ENCODE measurements around the gene SV2A.
"Not testable (repeated sequence)": the region's sequence is repeated elsewhere in the genome, so short reads cannot be mapped to it uniquely, and the experiment has no call there.

The SV2A gene

GRCh38 chr1:149963358-149963757 is 45.7 kb upstream of the SV2A start:
- Histone ChIP-seq H2BK5ac (ENCODE audit: low read depth, low read length, poor library complexity) (no peak overlapping the region), H3K18ac (ENCODE audit: low read length) (no peak overlapping the region), H4K91ac (ENCODE audit: low read depth, low read length) (no peak overlapping the region), H2AFZ (ENCODE audit: insufficient read depth, low read length, poor library complexity) (no peak overlapping the region), H3K14ac (ENCODE audit: low read length) (no peak overlapping the region), H3K4ac (ENCODE audit: low read depth, low read length) (no peak overlapping the region), H4K12ac (ENCODE audit: low read depth, low read length) (no peak overlapping the region), H2BK120ac (ENCODE audit: insufficient read depth, low read length, poor library complexity) (no peak overlapping the region), H3K23ac (ENCODE audit: low read length) (no peak overlapping the region), H3K4me1 (ENCODE audit: control insufficient read depth in 1 of 2, insufficient read depth in 2 of 2, low read length in 2 of 2) (no peaks in the 10 kb centered on the region), H3K79me2 (ENCODE audit: control insufficient read depth, insufficient read depth, low read length, poor library complexity) (no peaks in the 10 kb centered on the region), H3K79me1 (ENCODE audit: low read length) (no peaks in the 10 kb centered on the region), H3K27me3 (ENCODE audit: insufficient read depth, low read length) (no peaks in the 10 kb centered on the region), H2AK5ac (ENCODE audit: low read length) (no peak overlapping the region), H3K9ac (ENCODE audit: low read length) (no peak overlapping the region), H3K4me3 (ENCODE audit: low read depth, low read length) (no peak overlapping the region), H3K36me3 (ENCODE audit: control insufficient read depth in 1 of 2, insufficient read depth in 2 of 2, low read length in 2 of 2) (peaks cover 35 to 38% of the 10 kb centered on the region in 2 experiments), H3K4me2 (ENCODE audit: low read length) (no peak overlapping the region), H3K27ac (ENCODE audit: low read depth, low read length) (no peak overlapping the region), H3K9me3 (ENCODE audit: insufficient read depth, low read depth, low read length) (no peaks in the 10 kb centered on the region), H4K8ac (ENCODE audit: low read depth, low read length) (no peak overlapping the region), H2BK12ac (ENCODE audit: low read length) (no peak overlapping the region)
- peak in 1 of 2 donors; percentile 76 for DNase-seq
- WGBS (ENCODE audit: extremely low coverage, insufficient coverage, insufficient read length): no CpG with 5 or more reads among the region's 3 CpGs

GRCh38 chr1:149962736-149963135 is 45.1 kb upstream of the SV2A start:
- no peak overlapping the region for H3K27ac ChIP-seq (ENCODE audit: low read depth, low read length)
- no peak overlapping the region for H3K4me3 ChIP-seq (ENCODE audit: low read depth, low read length)
- H2AK5ac ChIP-seq (ENCODE audit: low read length): no peak overlapping the region
- H4K8ac ChIP-seq (ENCODE audit: low read depth, low read length): no peak overlapping the region
- no peak overlapping the region for H4K91ac ChIP-seq (ENCODE audit: low read depth, low read length)
- no CpG with 5 or more reads among the region's 2 CpGs for WGBS (ENCODE audit: extremely low coverage, insufficient coverage, insufficient read length)
- H3K23ac ChIP-seq (ENCODE audit: low read length): no peak overlapping the region
- H3K27me3 ChIP-seq (ENCODE audit: insufficient read depth, low read length): no peaks in the 10 kb centered on the region
- H3K4ac ChIP-seq (ENCODE audit: low read depth, low read length): no peak overlapping the region
- no peak overlapping the region for H3K9ac ChIP-seq (ENCODE audit: low read length)
- H4K12ac ChIP-seq (ENCODE audit: low read depth, low read length): no peak overlapping the region
- H3K36me3 ChIP-seq (ENCODE audit: control insufficient read depth in 1 of 2, insufficient read depth in 2 of 2, low read length in 2 of 2): peaks cover 39 to 43% of the 10 kb centered on the region in 2 experiments
- peaks cover 3% of the 10 kb centered on the region for H3K9me3 ChIP-seq (ENCODE audit: insufficient read depth, low read depth, low read length)
- no peak overlapping the region for H2BK12ac ChIP-seq (ENCODE audit: low read length)
- no peak overlapping the region for H3K18ac ChIP-seq (ENCODE audit: low read length)
- no peaks in the 10 kb centered on the region for H3K79me1 ChIP-seq (ENCODE audit: low read length)
- no peak overlapping the region for H3K14ac ChIP-seq (ENCODE audit: low read length)
- H2AFZ ChIP-seq (ENCODE audit: insufficient read depth, low read length, poor library complexity): no peak overlapping the region
- no peaks in the 10 kb centered on the region for H3K79me2 ChIP-seq (ENCODE audit: control insufficient read depth, insufficient read depth, low read length, poor library complexity)
- H2BK120ac ChIP-seq (ENCODE audit: insufficient read depth, low read length, poor library complexity): no peak overlapping the region
- no peaks in the 10 kb centered on the region for H3K4me1 ChIP-seq (ENCODE audit: control insufficient read depth in 1 of 2, insufficient read depth in 2 of 2, low read length in 2 of 2)
- no peak overlapping the region for H3K4me2 ChIP-seq (ENCODE audit: low read length)
- DNase-seq: no peak
- no peak overlapping the region for H2BK5ac ChIP-seq (ENCODE audit: low read depth, low read length, poor library complexity)

- Histone ChIP-seq H3K79me2 (ENCODE audit: control insufficient read depth, insufficient read depth, low read length, poor library complexity) (no peaks in the 10 kb centered on the region), H3K23ac (ENCODE audit: low read length) (no peak overlapping the region), H2BK12ac (ENCODE audit: low read length) (no peak overlapping the region), H3K27me3 (ENCODE audit: insufficient read depth, low read length) (no peaks in the 10 kb centered on the region), H2AFZ (ENCODE audit: insufficient read depth, low read length, poor library complexity) (no peak overlapping the region), H3K14ac (ENCODE audit: low read length) (no peak overlapping the region), H4K91ac (ENCODE audit: low read depth, low read length) (no peak overlapping the region), H4K12ac (ENCODE audit: low read depth, low read length) (no peak overlapping the region), H2BK120ac (ENCODE audit: insufficient read depth, low read length, poor library complexity) (no peak overlapping the region), H3K4me2 (ENCODE audit: low read length) (no peak overlapping the region), H3K9ac (ENCODE audit: low read length) (no peak overlapping the region), H3K4me1 (ENCODE audit: control insufficient read depth in 1 of 2, insufficient read depth in 2 of 2, low read length in 2 of 2) (no peaks in the 10 kb centered on the region), H2AK5ac (ENCODE audit: low read length) (no peak overlapping the region), H3K4me3 (ENCODE audit: low read depth, low read length) (no peak overlapping the region), H3K36me3 (ENCODE audit: control insufficient read depth in 1 of 2, insufficient read depth in 2 of 2, low read length in 2 of 2) (peaks cover 43 to 44% of the 10 kb centered on the region in 2 experiments), H3K27ac (ENCODE audit: low read depth, low read length) (no peak overlapping the region), H3K4ac (ENCODE audit: low read depth, low read length) (no peak overlapping the region), H3K18ac (ENCODE audit: low read length) (no peak overlapping the region), H3K9me3 (ENCODE audit: insufficient read depth, low read depth, low read length) (peaks cover 5% of the 10 kb centered on the region), H3K79me1 (ENCODE audit: low read length) (no peaks in the 10 kb centered on the region), H2BK5ac (ENCODE audit: low read depth, low read length, poor library complexity) (no peak overlapping the region), H4K8ac (ENCODE audit: low read depth, low read length) (no peak overlapping the region)
- peak; percentile 55 to 88 for DNase-seq
- WGBS (ENCODE audit: extremely low coverage, insufficient coverage, insufficient read length): no CpG with 5 or more reads among the region's 3 CpGs
Observed at GRCh38 chr1:149962039-149962647, 44.5 kb upstream of the SV2A start.

- not testable (repeated sequence) for H3K14ac ChIP-seq (ENCODE audit: low read length); H2BK12ac ChIP-seq (ENCODE audit: low read length); H3K18ac ChIP-seq (ENCODE audit: low read length); H3K27ac ChIP-seq (ENCODE audit: low read depth, low read length); H4K12ac ChIP-seq (ENCODE audit: low read depth, low read length); H2BK120ac ChIP-seq (ENCODE audit: insufficient read depth, low read length, poor library complexity); H3K79me2 ChIP-seq (ENCODE audit: control insufficient read depth, insufficient read depth, low read length, poor library complexity); H4K8ac ChIP-seq (ENCODE audit: low read depth, low read length); H3K4ac ChIP-seq (ENCODE audit: low read depth, low read length); H4K91ac ChIP-seq (ENCODE audit: low read depth, low read length); H3K23ac ChIP-seq (ENCODE audit: low read length); H3K9me3 ChIP-seq (ENCODE audit: insufficient read depth, low read depth, low read length); H3K27me3 ChIP-seq (ENCODE audit: insufficient read depth, low read length); H3K9ac ChIP-seq (ENCODE audit: low read length); H2AFZ ChIP-seq (ENCODE audit: insufficient read depth, low read length, poor library complexity); DNase-seq; H3K79me1 ChIP-seq (ENCODE audit: low read length); H2BK5ac ChIP-seq (ENCODE audit: low read depth, low read length, poor library complexity); H3K4me1 ChIP-seq (ENCODE audit: control insufficient read depth in 1 of 2, insufficient read depth in 2 of 2, low read length in 2 of 2); H2AK5ac ChIP-seq (ENCODE audit: low read length); H3K4me2 ChIP-seq (ENCODE audit: low read length); H3K4me3 ChIP-seq (ENCODE audit: low read depth, low read length)
- H3K36me3 ChIP-seq (ENCODE audit: control insufficient read depth in 1 of 2, insufficient read depth in 2 of 2, low read length in 2 of 2): peaks cover 20 to 26% of the 10 kb centered on the region in 2 experiments
- no CpG with 5 or more reads among the region's 14 CpGs for WGBS (ENCODE audit: extremely low coverage, insufficient coverage, insufficient read length)
Observed at GRCh38 chr1:149957548-149957947, 39.9 kb upstream of the SV2A start.
